Measurements from ENCODE around the gene TRIM68. TPM values are rescaled to one million over a fixed set of nuclear protein-coding genes. Genes with fewer than 3 reads are reported as not detected.
A peak's percentile ranks its signal among the peaks of the same experiment; 100 is the strongest.

Gene TRIM68
- total and polyA plus RNA-seq, 2 experiments from 2014 or later, result 5.9 to 16.1 TPM

GRCh38 chr11:4551346-4551979 is 56.6 kb downstream of the TRIM68 start:
- no peaks in the 10 kb centered on the region for H3K9me3 ChIP-seq (ENCODE audit: low read depth)
- H3K79me2 ChIP-seq, result no peaks in the 10 kb centered on the region
- 85% methylated on average over 8 of the region's 8 CpGs for WGBS (ENCODE audit: low lambda C conversion rate, missing lambda C conversion rate)
- no peaks in the 10 kb centered on the region for H3K27me3 ChIP-seq
- peaks cover 10% of the 10 kb centered on the region for H3K4me1 ChIP-seq (ENCODE audit: insufficient read depth)
- H4K20me1 ChIP-seq (ENCODE audit: insufficient read depth, poor library complexity, severe bottlenecking), result no peaks in the 10 kb centered on the region
- no peak overlapping the region for H2AFZ ChIP-seq
- H3K4me2 ChIP-seq, result no peak overlapping the region
- TF ChIP-seq CTCF (IDR thresholded peaks at IDR 0.05; ENCODE audit: poor library complexity), result peak; percentile 24
- TF ChIP-seq EZH2 (IDR thresholded peaks at IDR 0.05; ENCODE audit: borderline replicate concordance), result no peak
- no peak for TF ChIP-seq EZH2phosphoT487 (IDR thresholded peaks at IDR 0.05; ENCODE audit: low read depth, severe bottlenecking, unreplicated experiment)
- peak overlapping the region; percentile 2 for H3K27ac ChIP-seq
- H3K9me2 ChIP-seq (replicated peaks; ENCODE audit: insufficient read depth), result no peaks in the 10 kb centered on the region
- no peaks in the 10 kb centered on the region for H3K36me3 ChIP-seq (replicated peaks; ENCODE audit: insufficient read depth, low read depth)
- no peak overlapping the region for H3K4me3 ChIP-seq
- no peak for DNase-seq (ENCODE audit: low spot score)

Other genes starting within 250 kb of the TRIM68 start
- gene OR52B4, start 239.8 kb downstream of the TRIM68 start, total RNA-seq, result not detected in 2 replicates
- not detected in 2 replicates for gene OR52B4, start 239.8 kb downstream of the TRIM68 start, polyA plus RNA-seq
- 17.4 and 22.5 TPM in 2 replicates for gene TRIM21, start 214.5 kb downstream of the TRIM68 start, total RNA-seq
- 15.7 and 20.3 TPM in 2 replicates for gene TRIM21, start 214.5 kb downstream of the TRIM68 start, polyA plus RNA-seq
- gene OR52K2, start 158.9 kb downstream of the TRIM68 start, total RNA-seq, result not detected in 2 replicates
- gene OR52K2, start 158.9 kb downstream of the TRIM68 start, polyA plus RNA-seq, result not detected in 2 replicates
- 0.04 and 0.07 TPM in 2 replicates for gene OR52K1, start 125.6 kb downstream of the TRIM68 start, total RNA-seq
- not detected in 2 replicates for gene OR52K1, start 125.6 kb downstream of the TRIM68 start, polyA plus RNA-seq
- gene OR52M1, start 63.0 kb downstream of the TRIM68 start, total RNA-seq, result 0.27 TPM in 1 of 2 replicates, not detected in the other
- not detected in 2 replicates for gene OR52M1, start 63.0 kb downstream of the TRIM68 start, polyA plus RNA-seq
- not detected in 2 replicates for gene OR52I2, start 26.5 kb downstream of the TRIM68 start, total RNA-seq
- gene OR52I2, start 26.5 kb downstream of the TRIM68 start, polyA plus RNA-seq, result not detected in 2 replicates
- not detected in 2 replicates for gene OR52I1, start 14.2 kb downstream of the TRIM68 start, total RNA-seq
- not detected in 2 replicates for gene OR52I1, start 14.2 kb downstream of the TRIM68 start, polyA plus RNA-seq
- not detected in 2 replicates for gene OR51D1, start 29.2 kb upstream of the TRIM68 start, total RNA-seq
- not detected in 2 replicates for gene OR51D1, start 29.2 kb upstream of the TRIM68 start, polyA plus RNA-seq
- gene OR51E1, start 35.8 kb upstream of the TRIM68 start, total RNA-seq, result 1.2 and 1.3 TPM in 2 replicates
- 0.92 and 2.2 TPM in 2 replicates for gene OR51E1, start 35.8 kb upstream of the TRIM68 start, polyA plus RNA-seq
- 0.28 and 0.30 TPM in 2 replicates for gene OR51E2, start 89.6 kb upstream of the TRIM68 start, total RNA-seq
- gene OR51E2, start 89.6 kb upstream of the TRIM68 start, polyA plus RNA-seq, result 0.43 and 0.57 TPM in 2 replicates
- gene MMP26, start 96.6 kb upstream of the TRIM68 start, total RNA-seq, result not detected in 2 replicates
- gene MMP26, start 96.6 kb upstream of the TRIM68 start, polyA plus RNA-seq, result not detected in 2 replicates
- not detected in 2 replicates for gene OR51F1, start 161.7 kb upstream of the TRIM68 start, total RNA-seq
- gene OR51F1, start 161.7 kb upstream of the TRIM68 start, polyA plus RNA-seq, result not detected in 2 replicates
- not detected in 2 replicates for gene OR52R1, start 196.1 kb upstream of the TRIM68 start, total RNA-seq
- not detected in 2 replicates for gene OR52R1, start 196.1 kb upstream of the TRIM68 start, polyA plus RNA-seq
- gene OR51F2, start 213.1 kb upstream of the TRIM68 start, total RNA-seq, result not detected in 2 replicates
- gene OR51F2, start 213.1 kb upstream of the TRIM68 start, polyA plus RNA-seq, result not detected in 2 replicates
- gene OR51S1, start 241.0 kb upstream of the TRIM68 start, total RNA-seq, result not detected in 2 replicates
- gene OR51S1, start 241.0 kb upstream of the TRIM68 start, polyA plus RNA-seq, result not detected in 2 replicates

Measured in hepatocyte (in vitro differentiated cells).